ENCODE data around the gene SSRP1.

DNA sequence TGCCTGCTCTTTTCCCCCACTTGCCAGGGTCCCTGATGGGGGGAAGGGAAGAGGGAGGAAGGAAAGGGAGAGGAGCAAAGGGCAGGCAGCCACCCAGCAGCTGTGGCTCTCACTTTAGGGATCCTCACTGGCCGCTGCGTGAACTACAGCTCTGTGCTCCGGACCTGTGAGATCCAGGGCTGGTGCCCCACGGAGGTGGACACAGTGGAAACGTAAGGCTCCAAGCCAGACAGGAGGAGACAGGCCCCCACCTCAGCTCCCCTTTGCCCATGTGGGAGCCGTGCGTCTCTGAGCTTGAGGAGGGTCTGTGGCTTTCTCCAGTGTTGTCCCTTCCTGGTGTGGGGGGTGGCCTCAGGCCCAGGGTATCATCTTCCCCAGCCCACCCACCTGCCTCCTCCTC, 12.4 kb upstream of the SSRP1 start:
- TF ChIP-seq CTCF (IDR thresholded peaks at IDR 0.05) = no peak
- no peak for TF ChIP-seq EZH2phosphoT487 (IDR thresholded peaks at IDR 0.05)
- no peak for TF ChIP-seq EZH2 (IDR thresholded peaks at IDR 0.05)
